ENCODE measurements around the gene SLC4A3.
A peak's percentile ranks its signal among the peaks of the same experiment; 100 is the strongest.
"Not testable (repeated sequence)": the region's sequence is repeated elsewhere in the genome, so short reads cannot be mapped to it uniquely, and the experiment has no call there.

The SLC4A3 gene

GRCh38 chr2:219643788-219644398 is 16.5 kb downstream of the SLC4A3 start:
- no peak for DNase-seq (ENCODE audit: low read depth)
- no peak overlapping the region for H3K4me3 ChIP-seq (ENCODE audit: low read depth, low read length)

DNA sequence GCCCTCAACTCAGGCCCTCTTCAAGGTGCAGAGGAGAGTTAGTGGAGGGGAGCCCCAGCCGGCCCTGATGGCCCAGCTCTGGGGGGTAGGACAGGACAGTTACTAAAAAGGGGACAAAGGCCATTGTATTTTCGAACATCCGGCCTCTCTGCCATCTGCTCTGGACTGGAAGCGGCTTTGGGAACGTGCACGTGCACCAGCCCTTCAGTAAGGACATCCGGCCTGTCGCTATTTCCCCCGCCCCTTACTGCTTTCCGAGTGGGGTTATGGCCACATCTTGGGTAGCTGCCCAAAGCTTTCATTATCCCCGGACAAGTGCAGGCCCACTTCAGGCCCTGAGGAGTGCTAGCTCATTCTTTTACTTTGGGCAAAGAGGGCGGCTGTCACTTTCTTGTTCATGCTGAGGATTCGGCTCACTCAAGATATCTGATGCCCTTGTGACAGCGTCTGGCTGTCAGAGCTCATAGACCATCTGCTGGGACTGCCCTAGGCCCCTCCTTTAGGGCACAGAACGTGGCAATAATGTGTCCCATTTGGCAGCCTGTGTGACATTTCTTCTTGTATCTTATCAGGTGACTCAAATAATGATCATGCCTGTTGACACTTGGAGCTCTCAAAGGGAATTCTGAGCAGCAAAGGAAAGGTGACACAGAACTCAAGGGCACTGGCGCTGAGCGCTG is 17.5 kb downstream of the SLC4A3 start:
- DNase-seq (ENCODE audit: low read depth) = no peak
- H3K4me3 ChIP-seq (ENCODE audit: low read depth, low read length) = no peak overlapping the region

GRCh38 chr2:219645631-219646527 is 18.4 kb downstream of the SLC4A3 start:
- H3K4me3 ChIP-seq (ENCODE audit: low read depth, low read length) = no peak overlapping the region
- peak; percentile 36 for DNase-seq (ENCODE audit: low read depth)

DNA sequence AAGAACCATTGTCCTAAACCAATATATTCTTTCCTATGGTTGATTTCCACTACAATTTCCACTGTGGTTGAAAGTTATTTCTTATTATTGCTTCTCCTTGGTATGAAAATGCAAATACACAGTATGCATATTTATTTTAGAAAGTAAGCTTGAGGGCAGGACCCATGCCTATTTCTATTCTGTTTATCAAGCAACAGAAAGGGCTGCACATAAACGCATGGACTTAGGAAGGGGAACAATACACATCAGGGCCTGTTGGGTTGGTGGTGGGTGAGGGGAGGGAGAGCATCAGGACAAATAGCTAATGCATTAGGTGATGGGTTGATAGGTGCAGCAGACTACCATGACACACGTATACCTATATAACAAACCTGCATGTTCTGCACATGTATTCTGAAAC is 20.7 kb downstream of the SLC4A3 start:
- DNase-seq (ENCODE audit: low read depth) = no peak
- H3K4me3 ChIP-seq (ENCODE audit: low read depth, low read length) = no peak overlapping the region

- no peak for DNase-seq (ENCODE audit: low read depth)
- no peak overlapping the region for H3K4me3 ChIP-seq (ENCODE audit: low read depth, low read length)
These were observed 21.5 kb downstream of the SLC4A3 start for GRCh38 chr2:219648963-219649362.

- no peak overlapping the region for H3K4me3 ChIP-seq (ENCODE audit: low read depth, low read length)
- no peak for DNase-seq (ENCODE audit: low read depth)
These were observed 23.2 kb downstream of the SLC4A3 start for GRCh38 chr2:219650426-219651248.

DNA sequence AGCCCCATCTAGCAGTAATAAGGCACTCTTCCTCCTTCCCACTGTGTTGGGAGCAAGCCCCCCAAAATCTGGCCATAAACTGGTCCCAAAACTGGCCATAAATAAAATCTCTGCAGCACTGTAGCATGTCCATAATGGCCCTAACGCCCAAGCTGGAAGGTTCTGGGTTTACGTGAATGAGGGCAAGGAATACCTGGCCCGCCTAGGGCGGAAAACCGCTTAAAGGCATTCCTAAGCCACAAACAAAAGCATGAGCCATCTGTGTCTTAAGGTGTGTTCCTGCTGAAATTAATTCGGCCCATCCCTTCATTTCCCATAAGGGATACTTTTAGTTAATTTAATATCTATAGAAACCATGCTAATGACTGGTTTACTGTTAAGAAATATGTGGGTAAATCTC is 24.2 kb downstream of the SLC4A3 start:
- not testable (repeated sequence) for DNase-seq (ENCODE audit: low read depth); H3K4me3 ChIP-seq (ENCODE audit: low read depth, low read length)

GRCh38 chr2:219656526-219656925 is 29.1 kb downstream of the SLC4A3 start:
- DNase-seq (ENCODE audit: low read depth) = peak; percentile 41

DNA sequence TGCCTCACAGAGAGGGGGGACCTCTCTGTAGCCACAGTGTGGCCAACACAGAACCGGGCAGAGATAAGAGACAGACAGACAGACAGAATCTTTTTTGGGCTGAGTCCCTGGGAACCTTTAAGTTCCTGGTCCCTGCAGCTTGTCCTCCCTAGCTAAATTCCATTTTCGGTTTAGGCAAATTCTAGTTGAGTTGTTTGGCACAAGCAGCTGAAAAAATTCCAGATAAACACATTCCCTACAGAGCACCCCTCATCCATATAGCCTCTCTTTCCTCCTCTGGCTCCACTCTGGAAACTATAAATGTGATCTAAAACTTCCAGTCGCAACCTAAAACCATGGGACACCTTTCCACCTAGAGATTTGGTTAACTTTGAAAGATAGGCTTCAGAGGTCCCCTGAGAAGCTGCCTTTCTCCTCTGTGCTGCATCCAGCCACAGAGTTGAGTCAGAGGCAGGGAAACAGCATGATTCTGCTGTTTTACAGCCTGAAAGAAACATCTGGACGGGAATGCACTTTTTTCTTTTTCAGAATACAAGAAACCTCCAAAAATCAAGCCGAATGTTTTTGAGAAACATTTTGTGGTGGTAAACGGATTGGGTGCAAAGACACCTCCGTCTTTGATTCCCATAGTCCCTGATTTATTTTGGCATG is 30.9 kb downstream of the SLC4A3 start:
- DNase-seq (ENCODE audit: low read depth) = no peak

More at GRCh38 chr2:219656526-219656925, 29.1 kb downstream of the SLC4A3 start:
- no peak overlapping the region for H3K4me3 ChIP-seq (ENCODE audit: low read depth, low read length)

DNA sequence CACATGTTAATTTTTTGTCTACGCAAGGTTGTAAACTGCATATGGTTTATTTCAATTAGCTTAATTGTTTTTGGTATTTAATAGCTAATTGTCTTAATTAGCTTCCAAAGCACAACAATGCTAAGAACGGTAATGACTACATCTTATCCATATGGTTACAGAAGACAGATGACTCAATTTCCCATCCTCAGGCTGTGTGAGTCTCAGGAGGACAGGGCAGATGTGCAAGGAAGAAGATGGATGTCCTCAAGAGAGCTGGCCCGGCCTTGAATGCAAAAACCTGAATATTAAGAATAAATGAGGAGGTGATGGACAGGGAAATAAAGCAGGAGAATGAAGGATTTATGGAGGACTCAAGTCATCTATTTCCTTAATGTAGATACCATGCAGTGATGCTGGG is 31.4 kb downstream of the SLC4A3 start:
- DNase-seq (ENCODE audit: low read depth) = no peak

More for the DNA sequence above, 30.9 kb downstream of the SLC4A3 start:
- H3K4me3 ChIP-seq (ENCODE audit: low read depth, low read length) = no peak overlapping the region

DNA sequence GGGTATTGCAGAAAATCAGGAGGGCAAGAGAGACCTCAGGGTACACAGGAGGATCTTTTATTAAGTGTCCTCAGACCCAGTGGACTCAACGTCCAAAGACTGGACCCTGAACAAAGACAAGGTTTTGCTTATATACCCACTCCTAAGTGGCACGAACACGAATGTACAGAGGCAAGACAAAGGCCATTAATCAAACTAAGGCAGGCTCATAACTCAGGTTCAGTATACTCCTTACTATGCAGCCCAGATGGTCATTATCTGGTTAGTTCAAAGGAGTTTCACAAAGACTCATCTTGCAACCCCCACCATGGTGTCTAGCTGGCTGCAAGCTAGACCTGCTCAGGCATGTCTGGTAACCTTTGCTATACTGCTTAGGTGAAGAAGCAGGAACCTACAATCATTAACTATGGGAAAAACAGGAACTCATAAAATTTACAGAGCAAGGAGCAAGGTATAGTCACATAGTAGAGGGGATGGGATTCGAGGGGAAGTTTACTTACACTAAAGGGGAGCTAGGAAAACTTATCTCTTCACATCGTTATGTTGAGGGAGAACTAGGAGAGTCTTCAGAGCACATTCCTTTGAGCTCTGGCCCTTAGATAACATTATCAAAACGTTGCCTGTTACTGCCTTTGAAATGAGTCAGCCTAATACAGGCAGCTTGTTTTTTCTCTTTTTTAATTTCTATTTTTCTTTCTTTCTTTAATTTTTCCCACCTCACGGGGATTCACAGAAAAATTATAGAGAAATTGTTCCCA is 33.9 kb downstream of the SLC4A3 start:
- H3K4me3 ChIP-seq (ENCODE audit: low read depth, low read length) = no peak overlapping the region
- no peak for DNase-seq (ENCODE audit: low read depth)

More for the DNA sequence above, 31.4 kb downstream of the SLC4A3 start:
- H3K4me3 ChIP-seq (ENCODE audit: low read depth, low read length) = no peak overlapping the region

DNA sequence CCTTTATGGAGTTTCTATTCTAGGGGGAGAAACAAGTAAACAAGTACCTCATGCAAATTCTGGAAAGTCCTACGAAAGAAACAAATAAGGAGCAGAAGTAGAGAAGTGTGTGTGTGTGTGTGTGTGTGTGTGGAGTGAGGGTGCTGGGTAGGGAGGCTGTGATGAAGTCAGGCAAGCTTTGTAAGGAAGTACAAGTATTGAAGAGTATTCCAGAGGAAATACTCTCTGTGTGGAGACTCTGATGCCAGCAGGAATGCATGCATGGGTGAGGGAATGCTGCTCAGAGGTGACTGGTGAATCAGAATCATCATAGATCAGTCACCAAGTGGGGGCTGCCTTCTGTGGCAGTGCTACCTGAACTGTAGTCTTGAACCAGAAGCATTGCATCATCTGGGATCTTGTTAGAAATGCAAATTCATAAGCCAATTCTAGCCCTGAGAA is 34.5 kb downstream of the SLC4A3 start:
- no peak overlapping the region for H3K4me3 ChIP-seq (ENCODE audit: low read depth, low read length)
- no peak for DNase-seq (ENCODE audit: low read depth)

DNA sequence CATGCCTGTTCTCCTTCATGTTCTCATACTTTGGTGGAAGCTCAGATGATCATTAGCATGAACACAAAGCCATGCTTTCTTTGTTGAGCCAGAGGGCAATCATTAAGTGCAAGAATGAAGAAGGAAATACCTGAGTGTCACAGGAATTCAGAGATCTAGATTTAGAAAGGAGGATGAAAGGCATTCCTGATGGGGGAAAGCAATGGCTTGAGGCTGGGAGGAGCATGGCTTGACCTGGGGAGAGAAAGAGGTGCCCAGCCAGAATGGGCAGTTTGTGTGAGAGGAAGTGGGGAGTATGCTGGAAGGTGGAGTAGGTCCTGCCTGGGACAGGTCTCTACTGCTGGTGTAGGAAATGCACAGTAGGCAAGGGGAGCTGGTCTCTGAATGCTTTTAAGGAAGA is 35.1 kb downstream of the SLC4A3 start:
- no peak for DNase-seq (ENCODE audit: low read depth)
- H3K4me3 ChIP-seq (ENCODE audit: low read depth, low read length) = no peak overlapping the region

DNA sequence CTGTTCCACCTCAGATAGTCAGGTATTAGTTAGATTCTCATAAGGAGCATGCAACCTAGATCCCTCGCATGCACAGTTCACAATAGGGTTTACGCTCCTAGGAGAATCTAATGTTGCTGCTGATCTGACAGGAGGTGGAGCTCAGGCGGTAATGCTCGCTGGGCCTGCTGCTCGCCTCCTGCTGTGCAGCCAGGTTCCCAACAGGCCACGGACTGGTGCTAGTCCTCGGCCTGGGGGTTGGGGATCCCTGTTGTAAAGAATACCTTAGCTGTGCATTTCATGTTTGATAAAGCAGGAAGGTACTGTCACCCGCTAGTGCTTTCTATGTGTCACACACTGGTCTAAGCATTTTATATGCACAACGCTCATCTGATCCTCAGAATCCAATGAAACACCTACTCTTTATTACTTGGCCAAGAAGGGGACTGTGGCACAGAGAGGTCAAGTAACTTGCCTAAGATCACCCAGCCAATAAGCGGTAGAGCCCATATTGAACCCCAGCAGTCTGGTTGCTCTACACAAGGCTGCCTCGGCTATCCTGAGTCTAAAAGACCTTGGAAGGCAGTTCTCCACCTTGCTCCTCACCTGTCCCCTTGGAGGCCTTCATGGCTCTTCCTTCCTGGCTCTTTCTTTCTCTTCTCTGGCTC is 35.8 kb downstream of the SLC4A3 start:
- no peak for DNase-seq (ENCODE audit: low read depth)
- H3K4me3 ChIP-seq (ENCODE audit: low read depth, low read length) = no peak overlapping the region

GRCh38 chr2:219664041-219664440 is 36.6 kb downstream of the SLC4A3 start:
- DNase-seq (ENCODE audit: low read depth) = no peak

DNA sequence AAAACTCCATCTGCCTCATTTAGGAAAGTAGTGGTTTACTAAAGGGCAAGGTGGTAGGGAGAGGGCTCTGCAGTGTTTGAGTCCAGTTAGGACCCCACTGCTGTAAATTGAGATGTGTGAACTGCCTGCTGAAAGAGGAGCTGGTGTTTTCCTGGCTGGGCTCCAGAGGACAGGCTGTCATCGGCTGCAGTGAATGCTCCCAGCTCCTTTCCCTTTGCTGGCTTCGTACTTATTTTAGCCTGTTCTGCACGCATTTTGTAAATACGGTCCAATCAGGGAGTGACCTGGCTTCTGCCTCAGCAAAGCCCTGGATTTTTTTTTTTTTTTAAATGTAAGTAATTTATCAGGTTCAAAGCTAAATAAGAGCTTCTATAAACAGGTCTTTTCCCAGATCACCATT is 37.5 kb downstream of the SLC4A3 start:
- DNase-seq (ENCODE audit: low read depth) = peak; percentile 76
- no peak overlapping the region for H3K4me3 ChIP-seq (ENCODE audit: low read depth, low read length)

More at GRCh38 chr2:219664041-219664440, 36.6 kb downstream of the SLC4A3 start:
- H3K4me3 ChIP-seq (ENCODE audit: low read depth, low read length) = no peak overlapping the region

GRCh38 chr2:219665926-219666325 is 38.5 kb downstream of the SLC4A3 start:
- no peak for DNase-seq (ENCODE audit: low read depth)
- H3K4me3 ChIP-seq (ENCODE audit: low read depth, low read length) = no peak overlapping the region

GRCh38 chr2:219668316-219668715 is 40.9 kb downstream of the SLC4A3 start:
- H3K4me3 ChIP-seq (ENCODE audit: low read depth, low read length) = no peak overlapping the region
- no peak for DNase-seq (ENCODE audit: low read depth)
